Measurements from ENCODE around the gene IKZF1.
A peak's percentile ranks its signal among the peaks of the same experiment; 100 is the strongest.

IKZF1 gene

DNA sequence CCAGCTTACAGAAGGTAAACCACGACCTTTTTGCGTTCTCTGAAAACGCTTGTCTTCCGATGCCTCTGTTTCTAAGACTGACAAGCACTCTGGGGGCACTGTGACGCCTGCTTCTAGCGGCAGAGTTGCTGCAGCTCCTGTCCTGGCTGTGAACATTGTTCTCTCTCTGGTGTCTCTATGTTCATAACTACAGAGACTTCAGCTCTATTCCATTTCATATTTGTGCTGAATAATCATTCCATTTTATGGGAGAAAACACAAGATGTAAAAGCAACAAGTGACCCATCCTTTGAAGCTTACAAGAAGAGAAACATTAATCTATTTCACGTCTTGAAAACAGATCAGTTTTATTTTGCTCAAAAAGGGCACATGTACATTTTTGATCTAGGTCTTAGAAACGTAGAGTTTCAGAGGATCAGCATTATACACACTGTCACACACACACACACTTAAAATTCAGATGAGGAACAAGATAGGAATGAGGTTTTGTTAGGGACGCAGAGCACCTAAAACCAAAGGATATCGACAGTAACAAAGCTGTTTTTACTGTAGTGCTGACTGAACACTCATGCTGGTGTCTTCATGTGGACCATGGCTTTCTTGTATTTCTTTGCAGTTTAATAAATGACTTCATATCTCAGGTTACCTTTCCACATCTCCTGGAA, 3.0 kb downstream of the IKZF1 start:
- DNase-seq (ENCODE audit: extremely low read depth in 1 of 2, low read depth in 1 of 2), result peak in 1 of 2 donors; percentile 63

DNA sequence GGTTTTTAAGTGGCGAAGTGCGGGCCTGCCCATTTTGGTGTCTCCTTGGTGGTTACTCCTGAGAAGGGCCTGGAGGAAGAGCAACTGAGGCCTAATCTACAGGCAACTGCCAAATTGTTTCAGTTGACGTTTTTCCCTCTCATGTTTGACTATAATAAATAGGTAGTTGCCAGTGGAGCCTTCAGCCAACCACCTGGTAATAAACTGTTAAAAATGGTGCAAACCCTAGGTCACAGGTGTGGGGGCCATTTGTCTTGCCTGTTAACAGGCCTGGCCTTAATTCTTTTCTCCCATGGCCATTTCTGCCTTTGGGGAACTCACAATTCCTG, 3.7 kb downstream of the IKZF1 start:
- no peak for DNase-seq (ENCODE audit: extremely low read depth in 1 of 2, low read depth in 1 of 2)

DNA sequence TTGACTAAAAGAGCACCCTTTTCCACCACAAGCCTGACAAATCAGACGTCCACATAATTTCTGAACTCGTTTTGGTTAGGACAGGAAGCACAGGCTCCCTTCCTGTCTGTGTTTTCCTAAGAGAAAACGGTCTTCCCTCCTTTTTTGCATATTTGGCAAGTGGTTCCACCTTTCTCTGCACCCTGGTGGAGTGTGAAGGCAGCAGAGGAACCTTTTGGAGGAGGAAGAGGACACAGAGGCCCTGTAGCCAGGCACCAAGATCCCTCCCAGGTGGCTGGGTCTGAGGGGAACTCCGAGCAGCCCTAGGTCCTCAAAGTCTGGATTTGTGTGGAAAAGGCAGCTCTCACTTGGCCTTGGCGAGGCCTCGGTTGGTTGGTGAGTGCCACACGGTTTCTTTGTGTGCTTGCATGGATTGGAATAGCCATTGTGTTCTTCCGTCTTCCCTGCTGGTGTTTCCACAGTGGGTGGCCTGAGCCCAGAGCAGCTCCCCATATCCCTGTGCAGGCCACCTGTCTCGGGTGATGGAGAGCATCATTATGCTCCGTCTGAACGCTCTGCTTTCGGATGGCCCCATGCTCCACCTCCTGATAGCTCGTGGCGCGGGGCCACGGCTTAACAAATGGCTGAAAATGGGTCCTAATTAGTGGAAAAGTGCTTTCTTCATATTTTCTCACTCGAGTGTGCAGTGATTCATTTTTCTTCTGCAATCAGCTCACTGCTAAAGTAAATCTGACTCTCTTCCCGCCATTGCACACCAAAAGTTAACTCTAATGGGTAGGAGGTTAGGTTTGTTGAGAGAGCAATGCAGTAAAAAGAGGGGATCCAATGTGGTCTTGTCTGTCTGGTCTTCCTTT, 4.2 kb downstream of the IKZF1 start:
- no peak for DNase-seq (ENCODE audit: extremely low read depth in 1 of 2, low read depth in 1 of 2)

DNA sequence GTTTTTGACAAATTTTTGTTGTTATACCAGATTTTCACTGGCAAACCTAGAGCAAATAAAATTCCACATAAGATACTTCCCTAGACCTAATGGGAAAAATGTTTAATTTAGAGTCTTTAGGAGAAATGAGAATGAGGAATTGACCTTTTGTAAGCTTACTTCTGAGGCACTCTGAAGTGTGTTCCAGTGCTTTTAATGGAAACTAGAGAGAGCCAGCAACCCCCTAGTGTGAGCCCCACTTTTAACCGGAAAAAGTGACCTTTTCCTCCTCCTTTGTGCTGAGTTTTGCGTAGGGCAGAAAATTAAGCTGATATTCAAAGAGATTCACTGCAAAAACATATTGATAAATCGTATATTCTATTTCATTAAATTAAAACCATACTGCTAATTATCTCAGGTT, 5.2 kb downstream of the IKZF1 start:
- DNase-seq (ENCODE audit: extremely low read depth in 1 of 2, low read depth in 1 of 2), result no peak

DNA sequence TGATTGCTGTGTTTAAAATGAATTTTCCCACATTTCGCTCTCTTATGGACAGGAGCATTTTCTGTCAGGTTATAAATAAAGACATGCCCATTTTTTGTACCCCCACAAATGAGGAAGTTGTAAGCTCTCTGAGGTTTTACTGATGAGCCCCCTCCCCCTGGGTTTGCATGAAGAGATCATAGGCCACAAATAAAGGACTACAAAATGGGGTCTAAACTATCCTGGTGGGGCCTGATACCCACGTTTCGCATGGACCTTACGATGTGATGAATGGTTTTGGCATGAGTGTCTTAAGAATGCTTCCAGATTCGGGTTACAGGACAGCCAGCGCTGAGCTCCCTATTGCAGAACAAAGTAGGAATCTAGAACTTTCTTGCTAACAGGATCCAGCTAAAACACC, 5.8 kb downstream of the IKZF1 start:
- no peak for DNase-seq (ENCODE audit: extremely low read depth in 1 of 2, low read depth in 1 of 2)

DNA sequence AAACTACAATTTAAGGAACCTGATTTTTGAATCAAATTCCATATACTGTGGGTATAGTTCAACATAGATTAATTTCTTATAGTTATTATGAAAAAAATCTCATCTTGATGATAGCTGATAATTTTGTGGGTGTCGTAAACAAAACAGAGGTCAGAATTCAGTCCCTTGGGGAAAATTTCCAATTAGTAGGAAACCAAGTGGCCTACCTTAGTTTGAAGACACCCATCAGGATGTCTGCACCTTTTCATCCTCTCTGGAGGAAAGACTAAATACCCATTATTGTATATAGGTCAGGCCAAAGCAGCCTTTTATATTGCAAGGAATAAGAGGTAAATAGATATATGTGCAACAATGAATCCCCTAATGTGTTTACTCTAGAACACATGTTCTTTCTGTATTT, 6.4 kb downstream of the IKZF1 start:
- no peak for DNase-seq (ENCODE audit: extremely low read depth in 1 of 2, low read depth in 1 of 2)

DNA sequence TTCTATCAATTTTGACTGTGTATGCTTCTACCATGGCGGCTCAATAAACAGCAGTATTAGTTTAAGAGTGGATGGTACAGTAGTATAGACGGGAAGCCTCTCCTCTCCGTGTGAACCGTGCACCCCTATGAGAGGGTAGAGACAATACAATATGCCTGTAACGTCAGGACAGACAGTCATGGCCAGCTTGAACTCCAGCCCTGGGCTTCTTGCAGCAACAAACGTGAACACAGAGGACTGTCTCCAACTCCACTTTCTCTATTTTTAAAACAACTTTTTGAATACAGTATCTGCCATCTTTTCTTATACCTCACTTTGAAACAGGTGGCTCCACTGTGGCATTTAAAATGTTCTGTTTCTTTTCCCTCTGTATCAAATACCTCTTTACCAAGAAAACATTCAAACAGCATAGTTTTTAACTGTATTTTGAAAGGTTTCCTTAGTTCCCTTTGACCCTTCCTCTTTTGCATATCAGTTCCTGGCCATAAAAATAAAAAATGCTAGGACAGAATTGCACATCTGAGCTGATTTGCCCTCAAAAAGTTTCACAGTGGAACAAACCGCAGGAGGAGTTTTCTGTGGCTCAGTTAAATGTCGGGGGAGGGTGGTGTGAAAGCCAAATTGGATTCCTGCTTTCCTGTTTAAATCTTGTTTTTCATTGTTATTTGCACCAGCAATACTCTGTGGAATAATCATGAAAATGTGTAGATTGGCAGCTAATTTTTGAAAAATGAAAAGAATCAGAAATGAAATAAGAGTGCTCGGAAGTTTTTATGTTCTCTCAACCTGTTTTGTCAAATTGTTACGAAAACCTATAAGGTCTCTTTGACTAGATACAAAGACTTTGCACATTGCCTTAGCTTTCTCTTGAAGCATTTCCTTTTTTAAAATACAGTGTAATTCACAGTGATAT, 8.0 kb downstream of the IKZF1 start:
- DNase-seq (ENCODE audit: extremely low read depth in 1 of 2, low read depth in 1 of 2), result no peak

DNA sequence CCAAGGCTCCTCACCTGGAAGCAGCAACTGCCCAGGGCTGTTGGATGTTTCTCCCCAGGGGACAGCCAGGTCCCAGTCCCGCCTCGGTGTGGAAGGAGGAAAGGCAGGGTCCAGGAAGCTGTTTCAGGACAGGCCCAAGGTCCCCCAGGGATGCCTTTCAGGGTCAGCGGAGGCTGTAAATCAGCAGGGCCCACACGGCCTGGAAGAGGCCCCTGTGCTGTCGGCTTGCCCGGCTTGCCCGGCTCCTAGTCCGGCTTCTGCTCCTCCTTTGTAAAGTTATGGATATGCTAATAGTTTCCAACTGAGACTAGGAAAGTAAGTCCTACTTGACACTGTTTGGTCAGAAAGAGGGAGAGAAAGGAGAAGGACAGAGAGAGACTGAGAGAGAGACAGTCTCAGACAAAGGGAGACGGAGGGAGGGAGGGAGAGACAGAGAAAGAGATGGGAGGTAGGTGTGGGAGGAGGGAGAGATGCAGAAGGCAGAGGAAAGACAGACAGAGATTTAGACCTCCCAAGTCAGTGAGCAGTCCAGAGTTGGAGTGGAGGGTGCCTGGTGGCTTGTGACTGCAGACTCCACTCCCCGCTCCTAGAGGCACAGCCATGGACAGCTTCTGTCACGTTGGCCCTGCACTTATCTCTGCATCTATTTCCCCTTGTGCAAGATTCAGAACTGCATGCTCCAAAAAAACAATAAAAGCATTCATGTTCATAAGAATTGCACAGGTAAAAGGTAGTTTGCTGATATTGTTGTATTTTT, 10.5 kb downstream of the IKZF1 start:
- DNase-seq (ENCODE audit: extremely low read depth in 1 of 2, low read depth in 1 of 2), result no peak

DNA sequence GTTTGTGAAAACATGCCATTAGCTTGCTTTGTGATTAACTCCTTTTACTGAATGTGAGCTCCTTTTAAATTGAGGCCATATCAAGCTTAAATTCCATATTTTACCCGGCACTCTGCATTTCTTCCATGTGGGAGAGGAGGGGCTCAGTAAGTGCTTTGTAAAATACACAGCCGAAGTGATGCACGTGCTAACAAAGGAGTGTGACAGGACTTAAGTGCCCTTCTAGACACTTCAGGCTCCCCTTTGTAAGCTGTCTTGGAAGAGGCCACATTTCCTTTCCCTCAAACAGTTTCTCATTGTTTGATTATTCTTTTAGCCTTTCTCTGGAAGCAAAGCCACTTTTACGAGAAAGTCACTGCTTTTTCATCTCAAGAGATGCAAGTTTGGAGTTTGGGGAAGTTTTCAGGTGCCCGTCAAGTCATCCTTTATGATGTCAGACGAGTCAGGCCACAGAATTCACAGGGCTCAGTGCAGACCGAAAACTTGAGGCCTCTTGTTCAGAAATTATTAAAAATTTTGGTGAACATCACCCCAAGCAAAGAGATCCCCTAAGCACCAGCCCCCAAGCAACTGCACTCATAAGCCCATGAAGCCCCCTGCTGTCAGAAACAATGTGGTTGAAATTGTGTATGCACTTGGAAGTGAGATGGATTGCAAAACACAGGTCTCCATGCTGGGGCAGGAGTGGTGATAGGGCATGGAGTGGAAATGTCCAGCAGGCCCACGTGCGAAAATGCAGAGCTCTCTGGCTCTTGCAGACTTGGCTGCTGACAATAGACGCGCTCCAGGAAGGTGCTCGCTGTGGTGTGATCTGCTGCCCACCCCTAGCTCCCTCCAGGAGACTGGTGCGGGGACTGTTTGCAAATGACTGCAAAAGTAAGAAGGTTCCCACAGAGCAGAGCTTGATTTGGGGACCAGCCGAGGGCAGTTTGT, 11.5 kb downstream of the IKZF1 start:
- DNase-seq (ENCODE audit: extremely low read depth in 1 of 2, low read depth in 1 of 2), result no peak

DNA sequence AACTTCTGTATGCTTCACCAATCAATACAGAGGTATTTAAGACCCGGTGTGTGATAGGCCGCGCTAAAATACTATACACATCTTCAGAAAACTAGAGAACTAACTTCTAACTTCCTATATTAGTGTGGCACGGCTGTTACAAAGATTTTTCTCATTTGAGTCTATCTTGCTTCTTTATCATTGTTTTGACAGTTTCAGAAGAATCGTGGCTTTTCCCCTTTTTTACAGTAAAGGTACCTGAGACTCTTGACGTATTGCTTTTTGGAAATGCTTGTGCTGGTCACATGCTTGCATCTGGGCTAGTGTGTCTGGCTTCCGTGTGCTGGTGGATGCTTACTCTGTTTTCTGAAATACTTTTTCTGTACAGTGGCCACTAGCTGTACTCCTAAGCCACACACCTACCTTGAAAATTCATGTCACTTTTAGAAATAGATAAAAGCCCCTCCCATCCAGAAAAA, 12.7 kb downstream of the IKZF1 start:
- DNase-seq (ENCODE audit: extremely low read depth in 1 of 2, low read depth in 1 of 2), result no peak

DNA sequence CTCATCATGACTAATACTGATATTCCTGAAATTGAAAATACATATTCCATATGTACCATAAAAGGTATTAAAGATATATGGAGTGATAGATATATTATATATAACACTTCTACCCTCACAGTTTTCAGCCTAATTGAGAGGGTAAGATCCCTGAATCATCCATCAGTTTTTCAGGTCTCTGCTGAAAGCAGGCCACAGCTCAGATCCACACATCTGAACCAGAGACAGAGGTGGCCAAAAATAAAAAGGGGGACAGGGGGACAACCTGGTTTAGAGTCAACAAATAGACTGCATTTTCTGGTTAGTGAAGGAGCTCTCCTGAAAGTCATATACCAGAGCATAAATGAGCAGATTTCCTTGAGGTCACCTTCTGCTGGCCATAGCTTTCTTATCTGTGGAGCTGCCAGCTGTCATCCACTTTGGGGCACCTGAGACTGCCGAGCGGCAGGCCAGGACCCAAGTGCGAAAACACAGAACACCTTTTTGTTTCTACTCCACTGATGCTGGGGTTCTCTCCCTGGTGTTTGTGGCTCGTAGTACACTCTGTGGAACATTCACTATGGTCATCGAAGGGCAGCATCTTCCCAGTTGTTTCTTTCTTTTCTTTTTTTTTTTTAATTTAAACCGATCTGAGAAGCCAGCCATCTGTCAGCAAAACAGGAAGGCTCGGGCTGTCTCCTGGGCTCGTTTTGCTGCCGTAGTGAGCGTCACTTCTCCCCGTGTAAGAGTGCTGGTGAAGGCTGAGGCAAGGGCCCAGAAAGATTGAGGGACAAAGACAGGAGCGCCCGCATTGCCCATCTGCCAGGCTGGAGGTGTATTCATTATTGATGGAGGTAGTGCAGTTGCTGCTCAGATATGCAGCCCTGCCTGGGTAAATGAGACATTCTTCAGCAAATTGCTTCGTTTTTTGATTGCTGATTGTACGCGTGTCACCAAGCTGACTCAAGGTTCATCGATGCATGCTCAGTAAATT, 13.5 kb downstream of the IKZF1 start:
- no peak for DNase-seq (ENCODE audit: extremely low read depth in 1 of 2, low read depth in 1 of 2)

DNA sequence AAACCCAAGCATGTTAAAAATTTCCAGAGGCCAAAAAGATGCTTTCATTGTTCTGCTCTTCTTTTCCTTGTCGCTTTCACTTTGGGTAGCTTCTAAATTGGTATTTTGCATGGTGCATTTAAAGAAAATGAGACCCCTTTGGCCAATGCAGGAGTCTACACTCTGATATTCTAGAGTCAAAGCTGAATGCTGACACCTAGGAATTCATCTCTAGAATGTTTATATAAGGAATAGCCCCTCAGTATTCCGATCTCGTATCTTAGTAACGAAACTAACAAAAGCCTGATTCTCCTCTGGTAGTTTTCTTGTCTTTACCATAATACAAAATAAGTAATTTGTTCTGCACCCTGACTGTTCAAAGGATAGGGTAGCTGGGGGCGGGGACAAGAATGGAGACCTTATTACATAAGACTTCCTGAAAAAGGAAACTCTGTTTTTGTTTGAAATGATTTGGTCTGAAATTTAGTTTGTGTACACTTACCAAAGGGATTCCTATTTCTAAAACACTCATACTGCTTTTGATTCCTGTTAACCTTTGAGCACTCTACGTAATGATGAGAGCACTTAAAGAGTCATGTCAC, 17.1 kb downstream of the IKZF1 start:
- DNase-seq (ENCODE audit: extremely low read depth in 1 of 2, low read depth in 1 of 2), result no peak

DNA sequence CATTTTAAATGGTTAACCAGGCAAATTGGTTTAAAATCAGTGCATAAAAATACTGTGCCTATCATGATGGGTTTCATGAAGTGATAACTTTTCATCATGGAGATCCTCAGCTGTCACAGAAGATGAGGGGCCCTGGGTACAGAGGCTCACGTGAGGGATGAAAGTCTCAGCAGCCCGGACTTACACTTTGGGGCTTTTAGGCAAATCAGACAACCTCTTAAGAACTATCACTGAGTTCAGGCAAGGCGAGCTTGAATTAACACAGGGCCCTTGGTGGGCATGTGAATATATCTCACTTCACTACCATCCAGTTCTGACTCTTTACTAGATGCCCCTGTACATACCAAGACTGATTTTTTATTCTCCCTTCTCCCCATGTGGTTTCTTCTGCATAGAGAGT, 19.6 kb downstream of the IKZF1 start:
- DNase-seq (ENCODE audit: extremely low read depth in 1 of 2, low read depth in 1 of 2), result no peak

DNA sequence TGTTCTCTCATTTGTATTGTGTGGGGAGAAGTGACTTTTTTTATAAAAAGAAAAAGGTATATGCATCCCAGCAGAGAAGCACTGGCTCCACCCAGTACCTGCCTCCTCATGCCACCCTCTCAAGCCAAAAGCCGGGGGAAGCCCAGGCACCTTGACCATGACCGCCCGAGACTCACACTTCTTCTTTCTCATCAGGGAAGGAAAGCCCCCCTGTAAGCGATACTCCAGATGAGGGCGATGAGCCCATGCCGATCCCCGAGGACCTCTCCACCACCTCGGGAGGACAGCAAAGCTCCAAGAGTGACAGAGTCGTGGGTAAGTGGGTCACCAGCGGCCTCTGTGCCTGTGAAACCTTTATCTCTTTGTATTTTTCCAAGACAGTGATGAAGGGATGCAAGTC, 22.9 kb downstream of the IKZF1 start:
- no peak for DNase-seq (ENCODE audit: extremely low read depth in 1 of 2, low read depth in 1 of 2)

DNA sequence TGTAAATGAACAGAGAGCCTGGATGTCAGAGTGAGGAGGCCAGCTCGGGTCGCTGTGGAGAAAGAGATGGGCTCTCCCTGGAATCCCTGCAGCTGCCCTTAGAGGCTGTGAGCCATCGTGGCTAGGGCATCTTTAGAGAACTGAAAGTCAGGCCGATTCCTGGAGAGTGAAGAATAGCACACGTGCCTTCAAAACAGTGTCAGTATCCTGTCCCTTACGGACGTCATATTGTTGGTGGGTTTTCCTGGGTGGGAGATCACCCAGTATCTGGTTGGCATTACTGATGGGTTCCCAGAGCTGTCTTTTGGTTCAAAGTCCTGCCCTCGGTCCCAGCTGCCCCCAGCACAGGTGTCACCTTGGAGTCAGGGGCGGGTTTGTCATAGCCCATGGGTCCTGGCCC, 25.3 kb downstream of the IKZF1 start:
- DNase-seq (ENCODE audit: extremely low read depth in 1 of 2, low read depth in 1 of 2), result no peak

DNA sequence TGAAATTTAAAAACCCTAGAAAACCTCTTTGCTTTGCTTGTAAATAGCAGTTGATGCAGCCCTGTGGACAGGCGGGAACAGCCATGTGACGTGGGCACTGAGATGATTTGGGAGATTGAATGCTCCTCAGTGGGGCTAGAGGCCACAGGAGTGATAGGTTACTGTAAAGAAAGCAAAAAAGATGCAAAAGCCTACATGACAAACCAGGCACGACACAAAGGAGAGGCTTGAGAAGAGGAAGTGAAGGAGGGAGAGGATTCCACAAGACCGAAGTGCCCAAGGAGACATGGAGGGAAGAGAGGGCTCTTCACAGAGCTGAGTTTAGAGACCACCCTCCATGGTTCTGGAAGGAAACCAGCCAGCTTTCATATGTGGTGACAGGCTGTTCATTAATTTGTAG, 25.7 kb downstream of the IKZF1 start:
- DNase-seq (ENCODE audit: extremely low read depth in 1 of 2, low read depth in 1 of 2), result no peak

DNA sequence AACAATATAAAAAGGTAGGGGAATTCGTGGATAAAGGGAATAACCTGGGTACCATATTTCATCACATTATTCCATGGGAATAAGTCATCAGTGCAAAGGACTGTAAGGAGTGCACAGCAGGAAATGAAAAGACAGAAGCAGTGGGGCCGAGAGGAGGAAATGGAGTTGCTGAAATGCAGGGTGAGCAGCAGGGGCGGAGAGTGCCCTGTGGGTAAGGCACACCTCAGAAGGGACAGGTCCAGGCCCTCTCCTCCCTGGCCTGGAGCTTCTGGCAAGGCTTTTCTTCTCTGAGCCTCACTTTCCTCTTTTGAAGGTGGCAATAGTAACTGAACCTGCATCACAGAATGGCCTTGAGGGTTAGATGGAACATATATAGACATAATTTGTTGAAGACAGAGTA, 26.2 kb downstream of the IKZF1 start:
- no peak for DNase-seq (ENCODE audit: extremely low read depth in 1 of 2, low read depth in 1 of 2)

DNA sequence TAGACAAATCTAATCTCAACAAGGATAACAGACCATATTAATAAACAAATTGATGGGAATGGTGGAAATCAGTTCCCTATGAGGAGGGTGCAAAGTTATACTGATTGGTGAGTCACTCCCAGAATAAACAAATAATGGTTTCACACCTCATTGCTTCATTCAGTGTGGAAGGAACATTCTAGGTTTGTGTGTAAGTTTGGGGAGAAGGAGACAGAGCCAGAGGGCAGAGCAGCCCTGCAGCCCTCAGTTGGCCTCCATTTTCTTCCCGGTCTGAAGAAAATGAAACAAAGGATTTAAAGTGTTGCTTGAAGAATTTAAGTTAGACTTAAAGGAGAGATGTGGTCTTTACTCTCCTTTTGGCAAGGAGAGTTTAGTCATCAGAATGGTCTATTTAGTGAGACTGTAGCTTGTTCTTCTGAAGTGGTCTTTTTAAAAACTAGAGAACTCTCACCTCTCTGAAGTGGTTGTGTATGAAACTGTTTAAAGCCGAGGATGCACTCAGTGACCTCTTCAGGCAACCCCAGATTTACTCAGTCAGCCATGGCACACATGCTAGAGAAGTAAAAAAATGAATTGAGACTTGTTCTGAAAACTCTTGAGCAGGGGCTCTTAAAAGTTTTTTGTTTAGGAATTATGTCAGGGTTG, 27.2 kb downstream of the IKZF1 start:
- DNase-seq (ENCODE audit: extremely low read depth in 1 of 2, low read depth in 1 of 2), result no peak

Data from stimulated activated CD8-positive, alpha-beta memory T cell treated with anti-CD3 and anti-CD28 coated beads, Interleukin-7, amount 100 ng/mL, for 48 hours (primary cell).